HL-60 (cell line): ENCODE measurements around the gene NCOA3.

Source experiments
- DNase-seq, 2 experiments: peaks; one replicate each; pipeline ENCODE4 v3.0.0-alpha.2; 2010 to 2020; ENCODE audit warnings: low read depth in 1 of 2, low spot score in 1 of 2
- H3K27ac ChIP-seq: fragments of 250-450 bp; sonication (Bioruptor Pico); replicated peaks from 2 replicates; pipeline ENCODE4 v1.5.1; 2020; ENCODE audit warnings: mild to moderate bottlenecking, moderate library complexity
- H3K27me3 ChIP-seq: fragments of 250-450 bp; sonication (Bioruptor Pico); 2 replicates; pipeline ENCODE4 v1.5.1; 2021; ENCODE audit warnings: mild to moderate bottlenecking, moderate library complexity; ENCODE audit not compliant: insufficient read depth, poor library complexity, severe bottlenecking
- H3K4me3 ChIP-seq: replicated peaks from 2 replicates; pipeline ENCODE4 v1.5.1; 2011; ENCODE audit warnings: mild to moderate bottlenecking, control low read depth, low read length; ENCODE audit not compliant: insufficient read depth
- GABPA ChIP-seq: IDR thresholded peaks from 2 replicates; pipeline ENCODE4 v1.6.1; 2012; ENCODE audit warnings: low read depth
- POLR2AphosphoS5 ChIP-seq: IDR thresholded peaks from 2 replicates; pipeline ENCODE4 v1.6.1; 2012; ENCODE audit warnings: low read depth
- REST ChIP-seq: IDR thresholded peaks from 2 replicates; pipeline ENCODE4 v1.6.1; 2012; ENCODE audit warnings: low read depth; ENCODE audit not compliant: insufficient replicate concordance
- SPI1 ChIP-seq: IDR thresholded peaks from 2 replicates; pipeline ENCODE4 v1.6.1; 2012; ENCODE audit warnings: low read depth, mild to moderate bottlenecking, borderline replicate concordance
- TF ChIP-seq, protein P1 (sequence below): IDR thresholded peaks from one replicate; pipeline ENCODE4 v1.5.1; 2011; ENCODE audit warnings: low read length, control low read depth, inconsistent platforms; ENCODE audit not compliant: insufficient read depth

Gene NCOA3

DNA sequence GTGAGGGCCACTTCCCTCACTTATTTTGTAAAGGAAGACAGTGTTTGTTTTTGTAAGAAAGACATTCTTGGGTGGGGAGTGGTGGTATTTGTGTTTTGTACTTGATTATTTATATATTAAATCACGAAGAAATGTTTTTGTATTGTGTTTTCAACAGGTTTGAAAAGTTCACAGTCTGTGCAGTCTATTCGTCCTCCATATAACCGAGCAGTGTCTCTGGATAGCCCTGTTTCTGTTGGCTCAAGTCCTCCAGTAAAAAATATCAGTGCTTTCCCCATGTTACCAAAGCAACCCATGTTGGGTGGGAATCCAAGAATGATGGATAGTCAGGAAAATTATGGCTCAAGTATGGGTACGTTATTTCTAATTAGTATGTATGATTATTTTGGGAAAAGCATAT, 137.2 kb downstream of the NCOA3 start:
- Histone ChIP-seq H3K27me3 (no peaks in the 10 kb centered on the region), H3K27ac (no peak overlapping the region), H3K4me3 (no peak overlapping the region)
- TF ChIP-seq POLR2AphosphoS5 = no peak
- no peak for TF ChIP-seq SPI1
- TF ChIP-seq REST = no peak
- TF ChIP-seq GABPA = no peak
- TF ChIP-seq, protein P1, sequence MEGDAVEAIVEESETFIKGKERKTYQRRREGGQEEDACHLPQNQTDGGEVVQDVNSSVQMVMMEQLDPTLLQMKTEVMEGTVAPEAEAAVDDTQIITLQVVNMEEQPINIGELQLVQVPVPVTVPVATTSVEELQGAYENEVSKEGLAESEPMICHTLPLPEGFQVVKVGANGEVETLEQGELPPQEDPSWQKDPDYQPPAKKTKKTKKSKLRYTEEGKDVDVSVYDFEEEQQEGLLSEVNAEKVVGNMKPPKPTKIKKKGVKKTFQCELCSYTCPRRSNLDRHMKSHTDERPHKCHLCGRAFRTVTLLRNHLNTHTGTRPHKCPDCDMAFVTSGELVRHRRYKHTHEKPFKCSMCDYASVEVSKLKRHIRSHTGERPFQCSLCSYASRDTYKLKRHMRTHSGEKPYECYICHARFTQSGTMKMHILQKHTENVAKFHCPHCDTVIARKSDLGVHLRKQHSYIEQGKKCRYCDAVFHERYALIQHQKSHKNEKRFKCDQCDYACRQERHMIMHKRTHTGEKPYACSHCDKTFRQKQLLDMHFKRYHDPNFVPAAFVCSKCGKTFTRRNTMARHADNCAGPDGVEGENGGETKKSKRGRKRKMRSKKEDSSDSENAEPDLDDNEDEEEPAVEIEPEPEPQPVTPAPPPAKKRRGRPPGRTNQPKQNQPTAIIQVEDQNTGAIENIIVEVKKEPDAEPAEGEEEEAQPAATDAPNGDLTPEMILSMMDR = no peak
- no peak for DNase-seq

GRCh38 chr20:47642118-47642517, 140.4 kb downstream of the NCOA3 start:
- Histone ChIP-seq H3K4me3 (no peak overlapping the region), H3K27ac (no peak overlapping the region)
- DNase-seq = no peak

GRCh38 chr20:47642624-47643023, 140.9 kb downstream of the NCOA3 start:
- no peak for TF ChIP-seq SPI1
- TF ChIP-seq GABPA = no peak
- TF ChIP-seq, protein P1 = no peak
- no peak for TF ChIP-seq POLR2AphosphoS5
- TF ChIP-seq REST = no peak
- H3K27me3 ChIP-seq = no peaks in the 10 kb centered on the region
- no peak overlapping the region for H3K4me3 ChIP-seq
- H3K27ac ChIP-seq = no peak overlapping the region
- no peak for DNase-seq

More at GRCh38 chr20:47642118-47642517, 140.4 kb downstream of the NCOA3 start:
- H3K27me3 ChIP-seq = no peaks in the 10 kb centered on the region
- TF ChIP-seq POLR2AphosphoS5 = no peak
- TF ChIP-seq, protein P1 = no peak
- no peak for TF ChIP-seq GABPA
- no peak for TF ChIP-seq REST
- no peak for TF ChIP-seq SPI1
